ENCODE data around the gene CD22. TPM values are rescaled to one million over a fixed set of nuclear protein-coding genes. Genes with fewer than 3 reads are reported as not detected.

CD22 gene
- total and polyA plus RNA-seq, 2 of the 13 experiments (the other 11 are each of a cell fraction or from before 2014, with no cell fraction given), result 0.71 to 1.7 TPM

- FAIRE-seq (no peak), ATAC-seq (no peak), DNase-seq (ENCODE audit: low spot score) (no peak)
- no peaks in the 10 kb centered on the region for H4K20me1 ChIP-seq (ENCODE audit: insufficient read depth, low read length)
- H3K27ac ChIP-seq (ENCODE audit: extremely low read length, insufficient read depth, low read length), result no peak overlapping the region
- H3K36me3 ChIP-seq (replicated peaks in 1 of 2; ENCODE audit: control insufficient read depth in 1 of 2, insufficient read depth in 2 of 2, low read length in 2 of 2), result no peaks in the 10 kb centered on the region
- H3K4me1 ChIP-seq (ENCODE audit: insufficient read depth, low read length), result no peaks in the 10 kb centered on the region
- H3K4me3 ChIP-seq (replicated peaks in 1 of 3; ENCODE audit: insufficient read depth in 1 of 3, low read depth in 2 of 3, low read length in 3 of 3), result no peak overlapping the region
- H3K4me2 ChIP-seq (ENCODE audit: low read depth, low read length), result no peak overlapping the region
- ChIA-PET POLR2A (no interaction called here), CTCF (ENCODE audit: low intra/inter-chr PET ratio, low total read pairs) (no interaction called here)
- intact Hi-C loops (cut with micrococcal nuclease; ENCODE audit: unreplicated experiment) (no loop called here), in situ Hi-C loops (cut with HindIII; ENCODE audit: extremely low pct_ligation_motif_present, low pct_unique_long_range_greater_than_20kb) (no loop called here)
- H3K9ac ChIP-seq (ENCODE audit: insufficient read depth, low read depth, low read length), result no peak overlapping the region
- H2AFZ ChIP-seq (ENCODE audit: low read length), result no peak overlapping the region
- BruUV-seq (replicated peaks), result no TSS peak
- H3K27me3 ChIP-seq (ENCODE audit: control insufficient read depth in 1 of 2, insufficient read depth in 2 of 2, low read length in 2 of 2), result peaks cover 8 to 29% of the 10 kb centered on the region in 2 experiments; a peak in 4 of 5 replicates
- no peaks in the 10 kb centered on the region for H3K79me2 ChIP-seq (ENCODE audit: insufficient read depth, low read length)
- no peaks in the 10 kb centered on the region for H3K9me3 ChIP-seq (ENCODE audit: low read length)
- WGBS (ENCODE audit: low lambda C conversion rate), result 62% methylated on average over 11 of the region's 19 CpGs
- TF ChIP-seq ZNF558 (CRISPR knock-in tag; IDR thresholded peaks at IDR 0.05; ENCODE audit: borderline replicate concordance) (no peak), HDAC2 (CRISPR knock-in tag; IDR thresholded peaks at IDR 0.05) (no peak), CAMTA2 (CRISPR knock-in tag; IDR thresholded peaks at IDR 0.05; ENCODE audit: borderline replicate concordance) (no peak), POLR2A (IDR thresholded peaks at IDR 0.05; ENCODE audit: insufficient read depth in 1 of 2, low read depth in 2 of 2, low read length in 2 of 2) (no peak), ZBTB33 (CRISPR knock-in tag; IDR thresholded peaks at IDR 0.05) (no peak), ZNF646 (CRISPR knock-in tag; IDR thresholded peaks at IDR 0.05) (no peak), MTF1 (CRISPR knock-in tag; IDR thresholded peaks at IDR 0.05) (no peak), HNF1A (IDR thresholded peaks at IDR 0.05; ENCODE audit: low read depth) (no peak), HNF1A (CRISPR knock-in tag; IDR thresholded peaks at IDR 0.05; ENCODE audit: borderline replicate concordance) (no peak), RBFOX2 (IDR thresholded peaks at IDR 0.05; ENCODE audit: low read depth, low read length) (no peak)
Observed at GRCh38 chr19:35363711-35364425, 34.9 kb downstream of the CD22 start.

All from HepG2 (cell line).